ENCODE data around the gene BIN1. TPM values are rescaled to one million over a fixed set of nuclear protein-coding genes. Genes with fewer than 3 reads are reported as not detected.

Gene BIN1
- total RNA-seq, 1 experiment from 2014 or later = 89.3 TPM

DNA sequence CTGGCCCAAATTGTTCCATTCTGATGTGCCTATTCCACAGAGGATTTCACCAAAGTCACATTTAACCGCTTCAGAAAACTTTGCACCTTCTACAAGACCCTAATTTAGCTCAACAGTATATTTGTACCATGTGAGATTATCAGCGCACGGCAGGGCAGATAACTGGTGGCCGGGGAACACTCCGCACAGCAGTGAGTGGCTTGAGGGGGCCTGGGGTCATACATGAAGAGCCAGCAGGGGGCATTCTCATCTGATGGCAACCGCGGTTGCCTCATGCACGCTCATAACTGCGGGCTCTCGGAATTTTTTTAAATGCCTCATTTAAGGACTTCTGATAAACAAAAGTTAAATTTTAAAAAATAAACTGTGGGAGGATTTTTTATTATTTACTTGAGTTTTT, 84.1 kb downstream of the BIN1 start:
- in situ Hi-C loops (cut with HindIII; ENCODE audit: low pct_unique_long_range_greater_than_20kb, low sequenced_read_pairs) = no loop called here
- no peak for DNase-seq (ENCODE audit: low read depth)

DNA sequence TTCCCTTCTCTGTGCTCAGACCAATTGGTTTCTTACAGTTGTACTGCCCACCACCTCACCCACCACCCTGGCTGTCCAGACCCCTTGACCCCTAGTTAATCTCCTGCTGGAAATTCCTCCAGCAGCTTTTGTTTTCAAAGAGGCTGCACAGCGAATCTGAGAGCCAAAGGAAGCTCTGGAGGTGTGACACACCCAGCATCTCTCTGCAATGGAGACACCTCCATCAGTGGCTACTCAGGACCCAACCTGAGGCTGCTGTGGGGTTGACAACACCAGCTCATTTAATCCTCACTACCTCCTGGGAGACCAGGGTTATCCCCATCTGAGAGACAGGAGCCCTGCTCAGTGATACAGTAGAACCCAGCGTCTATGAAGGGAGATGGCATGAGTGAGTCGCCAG, 86.4 kb downstream of the BIN1 start:
- no peak for DNase-seq (ENCODE audit: low read depth)
- in situ Hi-C loops (cut with HindIII; ENCODE audit: low pct_unique_long_range_greater_than_20kb, low sequenced_read_pairs) = no loop called here

DNA sequence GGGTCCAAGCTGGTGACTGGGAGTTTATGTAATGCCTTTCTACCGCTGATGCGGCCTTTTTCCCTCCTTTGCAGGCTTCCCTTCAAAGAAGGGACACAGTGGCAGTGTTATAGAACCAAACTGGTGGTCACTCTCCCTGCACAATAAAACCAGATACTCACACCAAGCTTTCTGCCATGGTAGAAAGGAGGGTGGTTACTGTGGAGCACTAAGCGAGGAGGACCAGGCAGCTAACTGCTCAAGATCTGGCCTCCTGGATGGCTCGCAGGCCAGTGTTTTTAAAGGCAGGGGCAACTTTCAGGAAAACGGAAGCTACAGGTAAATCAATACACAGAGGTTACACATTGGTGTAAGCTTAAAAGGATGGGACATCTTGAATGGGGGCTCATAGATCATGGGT, 89.4 kb downstream of the BIN1 start:
- DNase-seq (ENCODE audit: low read depth) = no peak
- in situ Hi-C loops (cut with HindIII; ENCODE audit: low pct_unique_long_range_greater_than_20kb, low sequenced_read_pairs) = no loop called here

DNA sequence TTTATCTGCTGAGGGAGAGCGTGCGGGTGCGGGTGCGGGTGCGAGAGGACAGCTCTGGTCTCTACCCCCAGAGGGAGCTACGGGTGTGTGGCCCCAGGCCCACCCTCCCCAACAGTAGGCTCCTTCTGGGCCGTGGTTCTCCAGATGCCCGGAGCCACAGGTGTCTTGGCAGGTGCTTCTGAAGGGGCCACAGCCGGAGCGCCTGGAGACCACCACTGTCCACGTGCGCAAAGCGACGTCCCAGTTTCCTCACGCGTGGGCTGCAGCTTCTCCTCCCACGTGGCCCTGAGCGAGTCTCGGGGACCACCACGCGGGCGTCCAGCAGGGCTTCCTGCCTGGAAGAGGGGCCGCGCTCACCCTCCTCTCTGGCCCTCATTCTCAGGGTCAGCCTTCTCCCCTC, 90.6 kb downstream of the BIN1 start:
- DNase-seq (ENCODE audit: low read depth) = no peak

DNA sequence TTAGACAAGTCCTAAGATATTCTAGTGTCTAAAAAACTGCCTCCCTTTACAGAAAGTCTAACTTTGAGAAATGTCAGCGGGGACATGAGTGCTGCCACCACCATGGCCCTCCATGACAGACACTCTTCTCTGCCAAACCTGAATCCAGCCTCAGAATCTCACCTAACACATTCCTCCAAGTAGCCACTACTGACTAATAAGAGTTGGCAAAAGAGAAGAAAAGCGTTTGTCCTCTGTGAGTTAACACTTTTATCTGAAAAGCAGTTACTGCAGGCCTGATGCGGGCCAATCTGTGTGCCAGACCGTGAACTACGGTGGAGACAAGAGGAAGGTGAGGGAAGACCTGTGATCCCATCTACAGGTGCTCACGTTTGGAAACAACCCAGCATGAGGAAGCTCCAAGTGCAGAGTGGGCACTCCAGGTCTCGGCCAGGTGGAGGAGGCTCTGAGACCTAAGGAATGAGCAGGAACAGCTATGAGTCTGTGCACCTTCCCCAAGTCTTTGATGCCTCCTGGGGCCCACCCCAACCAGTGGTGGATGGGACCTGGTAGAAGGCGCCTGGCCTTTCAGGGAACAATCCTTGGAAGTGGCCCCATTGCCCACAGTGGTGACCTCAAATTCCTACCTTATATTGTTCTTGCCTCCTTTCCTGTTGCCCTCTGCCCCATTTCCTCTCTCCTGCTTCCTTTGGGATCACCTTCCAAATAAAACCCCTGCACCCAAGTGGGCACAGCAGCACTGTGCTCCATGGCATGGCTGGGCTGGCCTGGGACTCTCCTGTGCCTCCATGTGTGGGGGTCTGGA, 91.6 kb downstream of the BIN1 start:
- no peak for DNase-seq (ENCODE audit: low read depth)
- in situ Hi-C loops (cut with HindIII; ENCODE audit: low pct_unique_long_range_greater_than_20kb, low sequenced_read_pairs) = no loop called here

More for the DNA sequence above, 90.6 kb downstream of the BIN1 start:
- in situ Hi-C loops (cut with HindIII; ENCODE audit: low pct_unique_long_range_greater_than_20kb, low sequenced_read_pairs) = no loop called here

DNA sequence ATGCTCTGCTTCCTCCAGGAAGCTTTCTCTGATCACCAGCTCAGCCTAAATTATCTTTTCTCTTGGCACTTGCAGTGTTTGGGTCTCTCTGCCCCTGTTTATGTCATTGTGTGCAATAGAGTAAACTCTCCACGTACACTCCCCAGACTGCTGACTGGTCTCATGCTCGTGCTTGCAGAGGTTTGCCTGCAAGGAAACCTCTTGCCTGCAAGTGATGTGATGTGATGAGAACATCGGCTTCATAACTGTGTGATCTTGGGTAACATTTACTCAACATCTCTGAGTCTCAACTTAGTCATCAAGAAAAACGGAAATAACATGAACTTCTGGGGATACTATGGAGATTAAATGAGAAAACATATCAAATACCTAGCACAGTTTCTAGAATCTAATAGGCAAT, 92.3 kb downstream of the BIN1 start:
- in situ Hi-C loops (cut with HindIII; ENCODE audit: low pct_unique_long_range_greater_than_20kb, low sequenced_read_pairs) = no loop called here
- DNase-seq (ENCODE audit: low read depth) = no peak

DNA sequence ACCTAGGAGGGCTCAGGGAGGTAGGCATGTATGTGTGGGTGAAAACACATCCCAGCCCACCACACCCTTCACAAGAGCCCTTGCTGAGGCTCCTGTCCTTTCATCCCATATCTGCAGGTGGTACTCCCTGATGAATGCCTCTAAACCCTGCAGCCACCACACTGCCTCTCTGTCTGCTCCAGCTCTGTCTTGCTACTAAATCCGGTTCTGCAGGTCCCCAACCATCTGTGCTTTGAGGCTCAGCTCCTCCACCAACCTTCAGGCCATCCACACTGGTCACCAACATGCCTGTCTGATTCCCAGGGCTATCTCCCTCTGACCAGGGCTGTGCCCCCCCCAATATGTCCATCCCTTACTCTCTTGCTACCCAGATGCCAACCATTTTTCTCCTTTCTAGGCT, 92.7 kb downstream of the BIN1 start:
- in situ Hi-C loops (cut with HindIII; ENCODE audit: low pct_unique_long_range_greater_than_20kb, low sequenced_read_pairs) = no loop called here
- DNase-seq (ENCODE audit: low read depth) = no peak

DNA sequence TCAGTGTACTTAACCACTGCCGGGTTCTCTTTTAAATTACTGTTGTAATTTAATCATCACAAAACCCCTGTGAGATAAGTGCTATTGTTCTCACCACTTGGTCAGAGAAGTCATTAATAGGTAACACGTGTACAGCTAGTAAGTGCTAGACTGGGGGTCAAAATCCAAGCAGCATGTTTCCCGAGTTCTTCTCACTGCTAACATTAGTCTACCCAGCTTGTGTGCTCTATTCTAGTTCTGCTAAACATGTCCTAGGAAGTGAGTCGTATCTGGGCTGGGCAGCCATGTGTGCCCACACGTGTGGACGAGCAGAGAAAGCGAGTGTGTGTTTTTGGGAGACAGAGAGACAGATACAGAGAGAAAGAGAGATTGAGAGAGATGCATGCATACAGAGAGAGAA, 94.1 kb downstream of the BIN1 start:
- in situ Hi-C loops (cut with HindIII; ENCODE audit: low pct_unique_long_range_greater_than_20kb, low sequenced_read_pairs) = no loop called here

DNA sequence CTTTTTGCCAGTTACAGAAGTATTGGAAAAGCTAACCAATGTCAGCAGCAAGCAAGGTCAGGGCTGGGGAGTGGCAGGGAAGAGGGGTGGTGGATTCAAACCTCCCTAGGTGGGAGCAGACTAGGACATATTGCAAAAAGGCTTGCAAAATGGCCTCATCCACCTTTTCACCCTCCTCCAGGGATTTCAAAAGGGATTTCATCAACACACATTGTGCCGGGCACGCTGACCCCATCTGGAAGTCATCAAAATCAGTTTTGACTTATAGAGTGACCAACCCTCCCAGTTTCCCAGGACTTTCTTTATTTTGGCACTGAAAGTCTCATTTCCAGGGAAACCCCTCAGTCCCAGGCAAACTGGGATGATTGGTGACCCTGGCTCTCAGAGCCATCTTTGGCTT, 94.7 kb downstream of the BIN1 start:
- in situ Hi-C loops (cut with HindIII; ENCODE audit: low pct_unique_long_range_greater_than_20kb, low sequenced_read_pairs) = no loop called here

More for the DNA sequence above, 94.1 kb downstream of the BIN1 start:
- no peak for DNase-seq (ENCODE audit: low read depth)

DNA sequence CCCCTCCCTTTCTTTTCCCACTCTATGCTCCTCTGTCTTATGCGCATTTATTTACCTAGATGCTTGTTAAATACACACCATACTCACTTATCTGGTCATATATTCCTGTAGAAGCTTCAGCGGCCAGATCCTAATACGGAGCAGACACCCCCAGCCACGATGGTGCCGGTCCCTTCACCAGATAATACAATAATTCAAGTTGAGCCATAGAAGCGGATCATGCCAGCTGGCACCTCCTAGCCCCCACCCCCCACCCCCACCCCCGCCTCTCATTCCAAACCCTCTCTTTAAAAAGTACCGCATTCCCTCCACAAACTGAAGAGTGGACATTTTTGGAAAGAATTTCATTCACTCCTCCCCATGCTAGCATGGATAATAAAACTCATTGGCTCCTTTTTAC, 95.2 kb downstream of the BIN1 start:
- in situ Hi-C loops (cut with HindIII; ENCODE audit: low pct_unique_long_range_greater_than_20kb, low sequenced_read_pairs) = no loop called here
- DNase-seq (ENCODE audit: low read depth) = no peak

More for the DNA sequence above, 94.7 kb downstream of the BIN1 start:
- no peak for DNase-seq (ENCODE audit: low read depth)

DNA sequence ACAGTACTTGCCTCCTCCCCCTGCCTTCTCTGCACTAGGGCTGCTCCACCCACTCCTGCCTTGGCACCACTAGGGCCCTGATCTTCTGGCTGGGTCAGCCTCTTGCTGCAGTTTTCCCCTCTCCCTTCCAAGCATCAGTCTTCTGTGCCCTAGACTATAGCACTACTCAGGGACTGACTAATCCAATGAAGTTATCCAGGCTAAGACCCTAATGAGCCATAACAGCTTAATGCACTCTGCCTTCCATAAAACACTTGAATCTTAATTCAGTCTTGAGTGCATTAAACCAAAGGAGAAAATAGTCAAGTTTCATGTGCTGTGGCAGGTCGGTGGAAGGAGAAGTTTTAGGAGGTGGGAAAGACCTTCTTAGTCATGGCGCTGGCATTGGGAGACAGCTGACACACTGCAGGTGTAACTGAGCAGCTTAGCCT, 95.7 kb downstream of the BIN1 start:
- in situ Hi-C loops (cut with HindIII; ENCODE audit: low pct_unique_long_range_greater_than_20kb, low sequenced_read_pairs) = no loop called here
- DNase-seq (ENCODE audit: low read depth) = no peak

DNA sequence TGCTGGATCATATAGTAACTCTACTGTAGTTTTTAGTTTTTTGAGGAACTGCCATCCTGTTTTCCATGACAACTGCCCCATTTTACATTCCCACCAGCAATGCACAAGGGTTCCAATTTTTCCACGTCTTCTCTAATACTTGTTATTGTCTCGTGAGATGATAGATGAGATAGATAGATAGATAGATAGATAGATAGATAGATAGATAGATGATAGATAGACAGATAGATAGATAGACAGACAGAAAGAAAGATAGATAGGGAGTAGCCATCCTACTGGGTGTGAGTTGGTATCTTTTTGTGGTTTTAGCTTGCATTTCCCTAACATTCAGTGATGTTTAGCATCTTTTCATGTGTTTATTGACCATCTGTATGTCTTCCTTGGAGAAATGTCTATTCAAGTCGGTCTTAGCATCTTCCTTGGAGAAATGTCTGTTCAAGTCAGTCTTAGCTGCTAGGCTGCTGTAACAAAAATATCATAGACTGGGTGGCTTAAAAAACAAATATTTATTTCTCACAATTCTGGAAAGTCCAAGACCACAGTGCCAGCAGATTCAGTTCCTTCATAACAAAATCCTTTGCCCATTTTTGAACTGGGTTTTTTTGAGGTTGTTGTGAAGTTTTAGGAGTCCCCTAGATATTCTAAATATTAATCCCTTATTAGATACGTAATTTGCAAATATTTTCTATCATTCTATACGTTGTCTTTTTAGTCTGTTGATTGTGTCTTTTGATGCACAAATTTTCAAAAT, 98.5 kb downstream of the BIN1 start:
- in situ Hi-C loops (cut with HindIII; ENCODE audit: low pct_unique_long_range_greater_than_20kb, low sequenced_read_pairs) = no loop called here
- DNase-seq (ENCODE audit: low read depth) = no peak

DNA sequence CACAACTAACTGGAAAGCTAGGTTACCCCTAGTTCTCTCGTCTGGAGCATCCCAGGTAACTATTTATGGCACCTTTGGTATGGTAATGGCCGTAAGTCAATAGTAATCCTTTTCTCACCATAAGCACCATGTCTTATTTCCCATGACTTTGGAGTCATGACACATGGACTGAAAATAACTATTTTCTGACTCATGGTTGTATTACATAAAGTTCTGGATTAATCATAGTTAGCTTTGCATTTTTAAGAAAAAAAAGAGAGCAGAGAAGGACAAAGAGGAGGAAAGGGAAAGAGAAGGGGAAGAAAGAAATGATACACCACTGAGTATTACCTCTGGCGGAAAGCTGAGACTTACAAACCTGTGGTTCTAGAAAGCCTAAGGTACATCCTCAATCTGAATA, 99.3 kb downstream of the BIN1 start:
- DNase-seq (ENCODE audit: low read depth) = no peak
- in situ Hi-C loops (cut with HindIII; ENCODE audit: low pct_unique_long_range_greater_than_20kb, low sequenced_read_pairs) = no loop called here

DNA sequence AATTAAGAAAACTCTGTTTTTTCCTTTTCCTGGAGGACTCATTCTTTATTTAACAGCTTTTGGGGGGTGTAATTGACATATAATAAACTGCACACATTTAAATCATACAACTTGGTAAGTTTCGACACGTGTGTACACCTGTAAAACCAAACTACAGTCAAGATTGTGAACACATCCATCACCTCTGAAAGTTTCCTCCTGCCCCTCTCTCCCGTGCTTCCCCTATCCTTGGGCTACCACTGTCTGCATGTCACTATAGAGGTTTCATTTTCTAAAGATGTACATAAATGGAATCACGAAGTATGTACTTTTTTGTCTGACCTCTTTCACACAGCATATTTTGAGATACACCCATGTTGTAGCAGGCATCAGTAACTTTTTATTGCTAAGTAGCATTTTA, 100.0 kb downstream of the BIN1 start:
- in situ Hi-C loops (cut with HindIII; ENCODE audit: low pct_unique_long_range_greater_than_20kb, low sequenced_read_pairs) = no loop called here
- DNase-seq (ENCODE audit: low read depth) = no peak

DNA sequence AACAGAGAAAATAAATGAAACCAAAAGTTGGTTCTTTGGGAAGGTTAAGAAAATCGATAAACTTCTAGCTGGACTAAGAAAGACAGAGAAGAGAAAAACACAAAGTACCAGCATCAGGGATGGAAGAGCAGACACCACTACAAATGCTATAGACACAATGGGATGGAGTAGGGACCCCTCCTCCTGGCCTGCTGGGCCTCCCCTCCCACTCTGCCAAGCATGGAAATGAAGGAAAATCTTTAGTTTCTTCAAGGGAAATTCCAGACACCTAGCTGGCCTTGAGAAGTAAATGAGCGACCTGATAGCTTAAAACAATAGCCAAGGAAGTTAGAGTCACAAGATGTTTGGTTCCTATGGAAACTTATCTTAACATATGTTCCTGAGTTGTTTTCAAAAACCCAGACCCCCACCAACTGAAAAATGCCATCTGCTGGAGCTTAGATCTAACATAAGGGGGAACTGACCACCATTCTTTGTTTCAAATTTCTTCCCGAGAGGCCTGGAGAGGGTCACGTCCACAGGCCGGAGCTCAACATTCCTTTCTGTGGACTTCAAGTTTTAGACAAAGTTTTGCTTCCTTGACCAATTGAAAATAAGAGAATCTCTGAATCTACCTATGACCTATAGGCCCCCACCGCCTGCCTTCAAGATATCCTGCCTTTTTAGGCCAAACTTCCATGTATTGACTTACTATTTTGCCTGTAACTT, 101.9 kb downstream of the BIN1 start:
- no peak for DNase-seq (ENCODE audit: low read depth)
- in situ Hi-C loops (cut with HindIII; ENCODE audit: low pct_unique_long_range_greater_than_20kb, low sequenced_read_pairs) = no loop called here

DNA sequence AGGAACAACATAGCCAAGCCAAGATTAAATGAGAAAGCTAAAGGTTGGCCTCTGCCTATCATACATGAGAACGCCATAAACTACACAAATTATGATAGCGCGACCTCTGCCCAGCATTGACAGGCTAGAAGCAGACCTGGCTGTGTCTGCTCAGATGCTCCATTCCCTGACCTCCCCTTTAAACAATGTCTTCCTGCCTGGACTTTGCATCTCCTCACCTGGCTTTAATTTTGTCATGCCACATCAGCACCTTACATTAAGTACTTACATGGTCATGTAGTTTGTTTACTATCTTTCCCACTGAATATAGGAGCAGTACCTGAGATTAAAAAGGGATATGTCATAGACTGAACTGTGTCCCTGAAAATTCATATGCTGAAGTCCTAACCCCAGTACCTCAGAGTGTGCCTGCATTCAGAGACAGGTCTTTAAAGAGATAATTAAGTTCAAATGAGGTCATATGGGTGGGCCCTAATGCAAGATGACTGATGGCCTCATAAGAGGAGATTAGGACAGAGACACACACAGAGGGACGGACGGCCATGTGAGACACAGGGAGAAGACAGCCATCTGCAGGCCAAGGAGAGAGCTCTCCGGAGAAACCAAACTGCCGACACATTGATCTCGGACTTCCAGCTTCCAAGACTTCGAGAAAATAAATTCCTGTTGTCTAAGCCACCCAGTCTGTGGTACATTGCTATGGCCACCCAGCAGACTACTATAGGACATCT, 103.7 kb downstream of the BIN1 start:
- in situ Hi-C loops (cut with HindIII; ENCODE audit: low pct_unique_long_range_greater_than_20kb, low sequenced_read_pairs) = no loop called here
- DNase-seq (ENCODE audit: low read depth) = no peak

DNA sequence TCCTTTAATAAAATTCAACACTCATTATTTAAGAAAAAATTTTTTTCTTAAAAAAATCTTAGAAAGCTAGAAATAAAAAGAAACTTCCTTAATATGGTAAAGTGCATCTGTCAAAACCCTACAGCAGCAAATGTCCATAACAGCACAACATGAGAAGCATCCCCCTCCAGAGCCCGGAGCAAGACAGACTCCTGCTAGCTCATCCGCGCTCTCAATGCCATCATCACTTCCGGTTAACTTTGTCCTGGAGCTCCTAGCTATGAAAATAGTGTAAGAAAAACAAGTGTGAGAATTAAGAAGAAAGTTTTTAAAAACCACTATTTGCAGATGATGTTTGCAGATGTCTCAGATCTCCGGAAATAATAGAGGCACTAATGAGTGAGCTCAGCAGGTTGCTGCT, 105.2 kb downstream of the BIN1 start:
- in situ Hi-C loops (cut with HindIII; ENCODE audit: low pct_unique_long_range_greater_than_20kb, low sequenced_read_pairs) = no loop called here
- DNase-seq (ENCODE audit: low read depth) = no peak

DNA sequence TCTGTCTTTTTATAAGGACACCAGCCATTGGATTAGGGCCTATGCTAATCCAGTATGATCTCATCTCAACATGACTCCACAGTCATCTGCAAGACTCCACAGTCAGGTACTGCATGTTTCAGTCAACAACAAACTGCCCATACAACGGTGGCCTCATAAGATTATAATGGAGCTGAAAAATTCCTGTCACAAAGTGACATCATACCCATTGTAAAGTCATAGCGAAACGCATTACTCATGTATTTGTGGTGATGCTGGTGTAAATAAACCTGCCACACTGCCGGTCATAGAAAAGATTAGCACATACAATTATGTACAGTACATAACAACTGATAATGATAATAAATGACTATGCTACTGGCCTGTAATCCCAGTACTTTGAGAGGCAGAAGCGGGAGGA, 106.0 kb downstream of the BIN1 start:
- DNase-seq (ENCODE audit: low read depth) = no peak
- in situ Hi-C loops (cut with HindIII; ENCODE audit: low pct_unique_long_range_greater_than_20kb, low sequenced_read_pairs) = no loop called here

DNA sequence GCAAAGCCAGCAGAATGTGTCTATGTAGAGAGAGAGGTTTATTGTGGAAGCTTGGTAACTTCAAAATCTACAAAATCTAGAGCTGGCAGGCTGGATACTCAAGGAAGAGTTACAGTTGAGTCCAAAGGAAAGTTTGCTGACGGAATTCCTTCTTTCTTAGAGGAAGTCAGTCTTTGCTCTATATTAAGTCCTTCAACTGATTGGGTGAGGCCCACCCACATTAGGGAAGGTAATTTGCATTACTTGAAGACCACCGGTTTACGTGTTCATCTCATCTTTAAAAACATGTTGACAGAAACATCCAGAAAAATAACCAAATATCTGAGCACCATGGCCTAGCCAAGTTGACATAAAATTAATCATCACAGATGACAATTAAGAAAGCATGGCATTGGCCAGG, 106.8 kb downstream of the BIN1 start:
- in situ Hi-C loops (cut with HindIII; ENCODE audit: low pct_unique_long_range_greater_than_20kb, low sequenced_read_pairs) = no loop called here
- no peak for DNase-seq (ENCODE audit: low read depth)

Data from Caki2 (cell line).